ENCODE results near the gene PRPF40B.

- TF ChIP-seq POLR2A (IDR thresholded peaks at IDR 0.05) (no peak), CTCF (IDR thresholded peaks at IDR 0.05) (no peak)
Measured at GRCh38 chr12:49683599-49684309, 60.4 kb downstream of the PRPF40B start.

Measured in right lobe of liver (tissue), 4 donors.